HAP-1 (cell line): ENCODE measurements around the gene RCOR1.
"Not testable (repeated sequence)": the region's sequence is repeated elsewhere in the genome, so short reads cannot be mapped to it uniquely, and the experiment has no call there.

ENCODE experiments used
- DNase-seq, 2 experiments: peaks; one replicate each; pipeline ENCODE4 v3.0.0-alpha.2; 2016 to 2020; ENCODE audit warnings: low spot score in 2 of 2
- H3K27me3 ChIP-seq: fragments of 250-450 bp; sonication (Bioruptor Pico); 2 replicates; pipeline ENCODE4 v1.5.1; 2020; ENCODE audit warnings: low read depth, mild to moderate bottlenecking, moderate library complexity
- H3K36me3 ChIP-seq: fragments of 250-450 bp; sonication (Bioruptor Pico); replicated peaks from 2 replicates; pipeline ENCODE4 v1.5.1; 2020; ENCODE audit warnings: mild to moderate bottlenecking
- H3K4me1 ChIP-seq: fragments of 250-450 bp; sonication (Bioruptor Pico); 2 replicates; pipeline ENCODE4 v1.5.1; 2020; ENCODE audit warnings: mild to moderate bottlenecking
- H3K4me3 ChIP-seq: fragments of 250-450 bp; sonication (Bioruptor Pico); 2 replicates; pipeline ENCODE4 v1.5.1; 2020; ENCODE audit warnings: mild to moderate bottlenecking, moderate library complexity
- H3K9me3 ChIP-seq: fragments of 250-450 bp; sonication (Bioruptor Pico); 2 replicates; pipeline ENCODE4 v1.5.1; 2020; ENCODE audit warnings: mild to moderate bottlenecking, moderate library complexity
- in situ Hi-C: fragments of 300-500 bp; cut with MboI; formaldehyde crosslinking; loops from 3 replicates; pipeline ENCODE4 v1.14.3; 2020; ENCODE audit warnings: low sequenced_read_pairs, inconsistent platforms, mixed read lengths

RCOR1 gene

GRCh38 chr14:102616799-102617198, 24.4 kb downstream of the RCOR1 start:
- Histone ChIP-seq H3K4me3 (no peak overlapping the region), H3K36me3 (peaks cover 2% of the 10 kb centered on the region; the same call in 1 of the 2 replicates), H3K9me3 (no peaks in the 10 kb centered on the region), H3K27me3 (no peaks in the 10 kb centered on the region), H3K4me1 (peaks cover 3% of the 10 kb centered on the region; the same call in 1 of the 2 replicates)
- in situ Hi-C loops, result no loop called here
- DNase-seq, result no peak

- DNase-seq, H3K4me3 ChIP-seq, H3K36me3 ChIP-seq, H3K4me1 ChIP-seq, H3K27me3 ChIP-seq, in situ Hi-C loops, H3K9me3 ChIP-seq: not testable (repeated sequence)
These were observed 26.6 kb downstream of the RCOR1 start for GRCh38 chr14:102619012-102619411.

GRCh38 chr14:102620413-102620812, 28.0 kb downstream of the RCOR1 start:
- Histone ChIP-seq H3K27me3 (no peaks in the 10 kb centered on the region), H3K36me3 (0 out of 2 replicates have a peak, but pooled peaks cover 2% of the 10 kb centered on the region), H3K4me3 (no peak overlapping the region), H3K4me1 (peaks cover 3% of the 10 kb centered on the region; the same call in 1 of the 2 replicates), H3K9me3 (no peaks in the 10 kb centered on the region)
- in situ Hi-C loops, result no loop called here
- DNase-seq, result no peak

- Histone ChIP-seq H3K4me3 (no peak overlapping the region), H3K36me3 (peaks cover 2% of the 10 kb centered on the region; the same call in 1 of the 2 replicates), H3K27me3 (no peaks in the 10 kb centered on the region), H3K9me3 (no peaks in the 10 kb centered on the region), H3K4me1 (peaks cover 3% of the 10 kb centered on the region; the same call in 1 of the 2 replicates)
- in situ Hi-C loops, result no loop called here
- DNase-seq, result peak in 1 of 2 experiments; percentile 50
These were observed 29.9 kb downstream of the RCOR1 start for GRCh38 chr14:102622262-102622885.

- in situ Hi-C loops, result no loop called here
- Histone ChIP-seq H3K4me1 (peaks cover 10% of the 10 kb centered on the region), H3K9me3 (no peaks in the 10 kb centered on the region)
These were observed 32.2 kb downstream of the RCOR1 start for GRCh38 chr14:102624666-102625065.

GRCh38 chr14:102625564-102626296, 33.3 kb downstream of the RCOR1 start:
- Histone ChIP-seq H3K4me1 (peaks cover 15% of the 10 kb centered on the region), H3K36me3 (no peaks in the 10 kb centered on the region; the same call in 1 of the 2 replicates), H3K9me3 (no peaks in the 10 kb centered on the region), H3K4me3 (no peak overlapping the region), H3K27me3 (no peaks in the 10 kb centered on the region)
- no peak for DNase-seq
- in situ Hi-C loops, result no loop called here

More at GRCh38 chr14:102624666-102625065, 32.2 kb downstream of the RCOR1 start:
- H3K36me3 ChIP-seq, result peaks cover 2% of the 10 kb centered on the region; the same call in 1 of the 2 replicates
- no peak for DNase-seq
- no peaks in the 10 kb centered on the region for H3K27me3 ChIP-seq
- no peak overlapping the region for H3K4me3 ChIP-seq

GRCh38 chr14:102626530-102626929, 34.1 kb downstream of the RCOR1 start:
- Histone ChIP-seq H3K4me3 (no peak overlapping the region), H3K27me3 (no peaks in the 10 kb centered on the region), H3K9me3 (no peaks in the 10 kb centered on the region), H3K4me1 (peaks cover 13% of the 10 kb centered on the region), H3K36me3 (no peaks in the 10 kb centered on the region; the same call in 1 of the 2 replicates)
- DNase-seq, result no peak
- in situ Hi-C loops, result no loop called here

- in situ Hi-C loops, result no loop called here
- no peak overlapping the region for H3K4me3 ChIP-seq
- H3K9me3 ChIP-seq, result no peaks in the 10 kb centered on the region
These were observed 36.6 kb downstream of the RCOR1 start for GRCh38 chr14:102629011-102629444.

GRCh38 chr14:102629808-102630350, 37.4 kb downstream of the RCOR1 start:
- DNase-seq, result no peak
- Histone ChIP-seq H3K36me3 (no peaks in the 10 kb centered on the region; the same call in 1 of the 2 replicates), H3K27me3 (no peaks in the 10 kb centered on the region), H3K4me3 (no peak overlapping the region), H3K4me1 (peaks cover 13% of the 10 kb centered on the region), H3K9me3 (no peaks in the 10 kb centered on the region)
- in situ Hi-C loops, result no loop called here

More at GRCh38 chr14:102629011-102629444, 36.6 kb downstream of the RCOR1 start:
- DNase-seq, result no peak
- H3K36me3 ChIP-seq, result no peaks in the 10 kb centered on the region; the same call in 1 of the 2 replicates
- peaks cover 13% of the 10 kb centered on the region for H3K4me1 ChIP-seq
- no peaks in the 10 kb centered on the region for H3K27me3 ChIP-seq

GRCh38 chr14:102630405-102630804, 38.0 kb downstream of the RCOR1 start:
- H3K27me3 ChIP-seq, result no peaks in the 10 kb centered on the region
- no peaks in the 10 kb centered on the region; the same call in 1 of the 2 replicates for H3K36me3 ChIP-seq
- no peak for DNase-seq
- H3K9me3 ChIP-seq, result no peaks in the 10 kb centered on the region
- in situ Hi-C loops, result no loop called here
- peaks cover 13% of the 10 kb centered on the region for H3K4me1 ChIP-seq
- H3K4me3 ChIP-seq, result no peak overlapping the region

GRCh38 chr14:102630881-102631280, 38.4 kb downstream of the RCOR1 start:
- H3K9me3 ChIP-seq, result no peaks in the 10 kb centered on the region
- no peak overlapping the region for H3K4me3 ChIP-seq
- no peaks in the 10 kb centered on the region; the same call in 1 of the 2 replicates for H3K36me3 ChIP-seq
- DNase-seq, result no peak
- H3K4me1 ChIP-seq, result peaks cover 13% of the 10 kb centered on the region
- in situ Hi-C loops, result no loop called here
- H3K27me3 ChIP-seq, result no peaks in the 10 kb centered on the region

GRCh38 chr14:102633906-102634595, 41.6 kb downstream of the RCOR1 start:
- H3K9me3 ChIP-seq, result no peaks in the 10 kb centered on the region
- H3K4me3 ChIP-seq, result no peak overlapping the region
- in situ Hi-C loops, result no loop called here
- DNase-seq, result no peak
- no peaks in the 10 kb centered on the region for H3K36me3 ChIP-seq
- H3K27me3 ChIP-seq, result no peaks in the 10 kb centered on the region
- H3K4me1 ChIP-seq, result peaks cover 16% of the 10 kb centered on the region

- H3K4me3 ChIP-seq, H3K4me1 ChIP-seq, H3K36me3 ChIP-seq, H3K27me3 ChIP-seq, in situ Hi-C loops, H3K9me3 ChIP-seq, DNase-seq: not testable (repeated sequence)
These were observed 47.2 kb downstream of the RCOR1 start for GRCh38 chr14:102639611-102640010.
